ENCODE data around the gene IGF1R.

IGF1R gene

GRCh38 chr15:98830034-98830634 lies 181.8 kb downstream of the IGF1R start:
- Histone ChIP-seq H3K36me3 (ENCODE audit: control insufficient read depth in 1 of 2, insufficient read depth in 2 of 2, low read length in 2 of 2) (no peaks in the 10 kb centered on the region), H3K27me3 (ENCODE audit: control insufficient read depth in 1 of 2, insufficient read depth in 2 of 2, low read length in 2 of 2) (no peaks in the 10 kb centered on the region), H3K4me3 (ENCODE audit: low read depth in 1 of 2, low read length in 2 of 2) (no peak overlapping the region), H3K4me1 (ENCODE audit: control insufficient read depth in 1 of 2, insufficient read depth in 2 of 2, low read length in 2 of 2) (no peaks in the 10 kb centered on the region), H3K27ac (ENCODE audit: low read depth, low read length) (no peak overlapping the region), H3K9me3 (ENCODE audit: control insufficient read depth in 1 of 2, low read length in 2 of 2) (peaks cover 29 to 42% of the 10 kb centered on the region in 2 donors), H3K9ac (ENCODE audit: low read depth in 1 of 2, low read length in 2 of 2) (no peak overlapping the region)

- H3K27ac ChIP-seq (ENCODE audit: low read depth, low read length): no peak overlapping the region
Measured at GRCh38 chr15:98834976-98835375, 186.6 kb downstream of the IGF1R start.

GRCh38 chr15:98835876-98836275 lies 187.5 kb downstream of the IGF1R start:
- no peaks in the 10 kb centered on the region for H3K36me3 ChIP-seq (ENCODE audit: control insufficient read depth in 1 of 2, insufficient read depth in 2 of 2, low read length in 2 of 2)
- H3K9me3 ChIP-seq (ENCODE audit: control insufficient read depth in 1 of 2, low read length in 2 of 2): peaks cover 6 to 20% of the 10 kb centered on the region in 2 donors
- no peak overlapping the region for H3K4me3 ChIP-seq (ENCODE audit: low read depth in 1 of 2, low read length in 2 of 2)
- no peaks in the 10 kb centered on the region for H3K4me1 ChIP-seq (ENCODE audit: control insufficient read depth in 1 of 2, insufficient read depth in 2 of 2, low read length in 2 of 2)
- no peak overlapping the region for H3K27ac ChIP-seq (ENCODE audit: low read depth, low read length)
- H3K27me3 ChIP-seq (ENCODE audit: control insufficient read depth in 1 of 2, insufficient read depth in 2 of 2, low read length in 2 of 2): no peaks in the 10 kb centered on the region
- H3K9ac ChIP-seq (ENCODE audit: low read depth in 1 of 2, low read length in 2 of 2): no peak overlapping the region

More at GRCh38 chr15:98834976-98835375, 186.6 kb downstream of the IGF1R start:
- H3K9me3 ChIP-seq (ENCODE audit: control insufficient read depth in 1 of 2, low read length in 2 of 2): peaks cover 11 to 25% of the 10 kb centered on the region in 2 donors
- no peaks in the 10 kb centered on the region for H3K36me3 ChIP-seq (ENCODE audit: control insufficient read depth in 1 of 2, insufficient read depth in 2 of 2, low read length in 2 of 2)
- no peaks in the 10 kb centered on the region for H3K4me1 ChIP-seq (ENCODE audit: control insufficient read depth in 1 of 2, insufficient read depth in 2 of 2, low read length in 2 of 2)
- no peak overlapping the region for H3K4me3 ChIP-seq (ENCODE audit: low read depth in 1 of 2, low read length in 2 of 2)
- no peak overlapping the region for H3K9ac ChIP-seq (ENCODE audit: low read depth in 1 of 2, low read length in 2 of 2)
- no peaks in the 10 kb centered on the region for H3K27me3 ChIP-seq (ENCODE audit: control insufficient read depth in 1 of 2, insufficient read depth in 2 of 2, low read length in 2 of 2)

GRCh38 chr15:98838387-98839259 lies 190.3 kb downstream of the IGF1R start:
- Histone ChIP-seq H3K9ac (ENCODE audit: low read depth in 1 of 2, low read length in 2 of 2) (no peak overlapping the region), H3K4me3 (ENCODE audit: low read depth in 1 of 2, low read length in 2 of 2) (no peak overlapping the region), H3K4me1 (ENCODE audit: control insufficient read depth in 1 of 2, insufficient read depth in 2 of 2, low read length in 2 of 2) (peaks cover 0 to under 1% of the 10 kb centered on the region in 2 donors), H3K27ac (ENCODE audit: low read depth, low read length) (no peak overlapping the region), H3K9me3 (ENCODE audit: control insufficient read depth in 1 of 2, low read length in 2 of 2) (no peaks in the 10 kb centered on the region), H3K27me3 (ENCODE audit: control insufficient read depth in 1 of 2, insufficient read depth in 2 of 2, low read length in 2 of 2) (no peaks in the 10 kb centered on the region), H3K36me3 (ENCODE audit: control insufficient read depth in 1 of 2, insufficient read depth in 2 of 2, low read length in 2 of 2) (no peaks in the 10 kb centered on the region)

- Histone ChIP-seq H3K27me3 (ENCODE audit: control insufficient read depth in 1 of 2, insufficient read depth in 2 of 2, low read length in 2 of 2) (no peaks in the 10 kb centered on the region), H3K9ac (ENCODE audit: low read depth in 1 of 2, low read length in 2 of 2) (no peak overlapping the region), H3K4me1 (ENCODE audit: control insufficient read depth in 1 of 2, insufficient read depth in 2 of 2, low read length in 2 of 2) (peaks cover 0 to 13% of the 10 kb centered on the region in 2 donors), H3K9me3 (ENCODE audit: control insufficient read depth in 1 of 2, low read length in 2 of 2) (no peaks in the 10 kb centered on the region), H3K27ac (ENCODE audit: low read depth, low read length) (no peak overlapping the region), H3K36me3 (ENCODE audit: control insufficient read depth in 1 of 2, insufficient read depth in 2 of 2, low read length in 2 of 2) (no peaks in the 10 kb centered on the region), H3K4me3 (ENCODE audit: low read depth in 1 of 2, low read length in 2 of 2) (no peak overlapping the region)
Measured at GRCh38 chr15:98840053-98840452, 191.7 kb downstream of the IGF1R start.

GRCh38 chr15:98841419-98841970 lies 193.2 kb downstream of the IGF1R start:
- H3K27ac ChIP-seq (ENCODE audit: low read depth, low read length): no peak overlapping the region
- H3K9ac ChIP-seq (ENCODE audit: low read depth in 1 of 2, low read length in 2 of 2): no peak overlapping the region
- no peak overlapping the region for H3K4me3 ChIP-seq (ENCODE audit: low read depth in 1 of 2, low read length in 2 of 2)
- H3K27me3 ChIP-seq (ENCODE audit: control insufficient read depth in 1 of 2, insufficient read depth in 2 of 2, low read length in 2 of 2): no peaks in the 10 kb centered on the region
- H3K4me1 ChIP-seq (ENCODE audit: control insufficient read depth in 1 of 2, insufficient read depth in 2 of 2, low read length in 2 of 2): peaks cover 0 to 14% of the 10 kb centered on the region in 2 donors
- no peaks in the 10 kb centered on the region for H3K36me3 ChIP-seq (ENCODE audit: control insufficient read depth in 1 of 2, insufficient read depth in 2 of 2, low read length in 2 of 2)
- H3K9me3 ChIP-seq (ENCODE audit: control insufficient read depth in 1 of 2, low read length in 2 of 2): no peaks in the 10 kb centered on the region

- H3K4me3 ChIP-seq (ENCODE audit: low read depth in 1 of 2, low read length in 2 of 2): no peak overlapping the region
- no peaks in the 10 kb centered on the region for H3K27me3 ChIP-seq (ENCODE audit: control insufficient read depth in 1 of 2, insufficient read depth in 2 of 2, low read length in 2 of 2)
- no peak overlapping the region for H3K27ac ChIP-seq (ENCODE audit: low read depth, low read length)
- H3K4me1 ChIP-seq (ENCODE audit: control insufficient read depth in 1 of 2, insufficient read depth in 2 of 2, low read length in 2 of 2): peaks cover 0 to 14% of the 10 kb centered on the region in 2 donors
- no peak overlapping the region for H3K9ac ChIP-seq (ENCODE audit: low read depth in 1 of 2, low read length in 2 of 2)
- H3K36me3 ChIP-seq (ENCODE audit: control insufficient read depth in 1 of 2, insufficient read depth in 2 of 2, low read length in 2 of 2): no peaks in the 10 kb centered on the region
- no peaks in the 10 kb centered on the region for H3K9me3 ChIP-seq (ENCODE audit: control insufficient read depth in 1 of 2, low read length in 2 of 2)
Measured at GRCh38 chr15:98842192-98842972, 194.0 kb downstream of the IGF1R start.

- H3K9ac ChIP-seq (ENCODE audit: low read depth in 1 of 2, low read length in 2 of 2): no peak overlapping the region
- H3K4me1 ChIP-seq (ENCODE audit: control insufficient read depth in 1 of 2, insufficient read depth in 2 of 2, low read length in 2 of 2): peaks cover 0 to 14% of the 10 kb centered on the region in 2 donors
- no peak overlapping the region for H3K27ac ChIP-seq (ENCODE audit: low read depth, low read length)
- no peak overlapping the region for H3K4me3 ChIP-seq (ENCODE audit: low read depth in 1 of 2, low read length in 2 of 2)
- H3K27me3 ChIP-seq (ENCODE audit: control insufficient read depth in 1 of 2, insufficient read depth in 2 of 2, low read length in 2 of 2): no peaks in the 10 kb centered on the region
- H3K9me3 ChIP-seq (ENCODE audit: control insufficient read depth in 1 of 2, low read length in 2 of 2): no peaks in the 10 kb centered on the region
- no peaks in the 10 kb centered on the region for H3K36me3 ChIP-seq (ENCODE audit: control insufficient read depth in 1 of 2, insufficient read depth in 2 of 2, low read length in 2 of 2)
Measured at GRCh38 chr15:98842973-98843285, 194.6 kb downstream of the IGF1R start.

- Histone ChIP-seq H3K9me3 (ENCODE audit: control insufficient read depth in 1 of 2, low read length in 2 of 2) (no peaks in the 10 kb centered on the region), H3K4me1 (ENCODE audit: control insufficient read depth in 1 of 2, insufficient read depth in 2 of 2, low read length in 2 of 2) (peaks cover 0 to 14% of the 10 kb centered on the region in 2 donors), H3K4me3 (ENCODE audit: low read depth in 1 of 2, low read length in 2 of 2) (no peak overlapping the region), H3K27me3 (ENCODE audit: control insufficient read depth in 1 of 2, insufficient read depth in 2 of 2, low read length in 2 of 2) (no peaks in the 10 kb centered on the region), H3K27ac (ENCODE audit: low read depth, low read length) (no peak overlapping the region), H3K36me3 (ENCODE audit: control insufficient read depth in 1 of 2, insufficient read depth in 2 of 2, low read length in 2 of 2) (no peaks in the 10 kb centered on the region), H3K9ac (ENCODE audit: low read depth in 1 of 2, low read length in 2 of 2) (no peak overlapping the region)
Measured at GRCh38 chr15:98843844-98844243, 195.5 kb downstream of the IGF1R start.

GRCh38 chr15:98844261-98844660 lies 195.9 kb downstream of the IGF1R start:
- Histone ChIP-seq H3K36me3 (ENCODE audit: control insufficient read depth in 1 of 2, insufficient read depth in 2 of 2, low read length in 2 of 2) (no peaks in the 10 kb centered on the region), H3K4me1 (ENCODE audit: control insufficient read depth in 1 of 2, insufficient read depth in 2 of 2, low read length in 2 of 2) (peaks cover 0 to 14% of the 10 kb centered on the region in 2 donors), H3K9me3 (ENCODE audit: control insufficient read depth in 1 of 2, low read length in 2 of 2) (no peaks in the 10 kb centered on the region), H3K27me3 (ENCODE audit: control insufficient read depth in 1 of 2, insufficient read depth in 2 of 2, low read length in 2 of 2) (no peaks in the 10 kb centered on the region), H3K27ac (ENCODE audit: low read depth, low read length) (no peak overlapping the region), H3K9ac (ENCODE audit: low read depth in 1 of 2, low read length in 2 of 2) (no peak overlapping the region), H3K4me3 (ENCODE audit: low read depth in 1 of 2, low read length in 2 of 2) (no peak overlapping the region)
